ENCODE data around the gene ZNF629. TPM values are rescaled to one million over a fixed set of nuclear protein-coding genes. Genes with fewer than 3 reads are reported as not detected.

The ZNF629 gene
- total and polyA plus RNA-seq, 10 donors: 1.3 to 13.9 (median 10.3) TPM

GRCh38 chr16:30750876-30751465, 36.0 kb downstream of the ZNF629 start:
- Histone ChIP-seq H3K27ac (no peak overlapping the region), H3K4me1 (peaks cover 0 to 31% (median 22%) of the 10 kb centered on the region in 6 donors), H3K27me3 (replicated peaks in 1 of 7) (no peaks in the 10 kb centered on the region), H3K36me3 (peaks cover 0 to 57% (median 46%) of the 10 kb centered on the region in 6 donors), H3K4me3 (no peak overlapping the region), H3K9me3 (no peaks in the 10 kb centered on the region)
- intact Hi-C loops (cut with DNase I; ENCODE audit: low total_unique reads): no loop called here
- DNase-seq: no peak
- 91 to 97% (median 92%) methylated on average over 18 to 20 of the region's 20 CpGs for WGBS, 5 donors
- TF ChIP-seq CTCF (IDR thresholded peaks at IDR 0.05 in 8 of 11, conservative IDR thresholded peaks at IDR 0.05 in 3 of 11): no peak
- TF ChIP-seq POLR2A (IDR thresholded peaks at IDR 0.05): no peak
- TF ChIP-seq POLR2AphosphoS5 (IDR thresholded peaks at IDR 0.05): no peak

DNA sequence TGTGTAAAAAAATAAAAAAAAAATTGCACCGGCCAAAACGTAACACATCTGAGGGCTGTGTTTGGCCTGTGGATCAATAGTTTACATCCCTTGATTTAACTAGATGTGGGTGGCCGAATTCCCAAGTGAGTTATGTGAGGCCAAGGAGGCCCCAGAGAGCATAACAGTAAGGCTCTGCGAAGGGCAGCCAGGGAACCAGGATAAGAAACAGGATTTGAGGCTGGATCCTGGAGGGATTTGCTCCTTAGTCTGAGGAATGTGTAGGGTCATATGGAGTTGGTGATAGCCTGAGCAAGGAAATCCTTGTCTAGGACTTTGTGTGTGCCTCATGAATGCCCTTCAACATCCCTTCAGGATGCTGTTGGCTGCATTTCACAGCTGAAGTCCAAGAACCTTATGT, 36.8 kb downstream of the ZNF629 start:
- TF ChIP-seq POLR2A (IDR thresholded peaks at IDR 0.05) (no peak), CTCF (IDR thresholded peaks at IDR 0.05 in 8 of 11, conservative IDR thresholded peaks at IDR 0.05 in 3 of 11) (no peak), POLR2AphosphoS5 (IDR thresholded peaks at IDR 0.05) (no peak)
- intact Hi-C loops (cut with DNase I; ENCODE audit: low total_unique reads): no loop called here
- peaks cover 0 to 52% (median 41%) of the 10 kb centered on the region in 6 donors for H3K36me3 ChIP-seq
- no peak overlapping the region for H3K4me3 ChIP-seq
- H3K4me1 ChIP-seq: peaks cover 0 to 31% (median 22%) of the 10 kb centered on the region in 6 donors
- H3K27me3 ChIP-seq (replicated peaks in 1 of 7): no peaks in the 10 kb centered on the region
- no peaks in the 10 kb centered on the region for H3K9me3 ChIP-seq
- DNase-seq: no peak
- 87 to 96% (median 94%) methylated on average over 4 of the region's 4 CpGs for WGBS, 5 donors
- H3K27ac ChIP-seq: no peak overlapping the region

GRCh38 chr16:30748634-30749445, 38.2 kb downstream of the ZNF629 start:
- peak overlapping the region; percentile 65 to 94 (median 82) for H3K4me3 ChIP-seq
- peaks cover 0 to 31% (median 22%) of the 10 kb centered on the region in 6 donors for H3K4me1 ChIP-seq
- H3K9me3 ChIP-seq: no peaks in the 10 kb centered on the region
- H3K27me3 ChIP-seq (replicated peaks in 1 of 7): no peaks in the 10 kb centered on the region
- intact Hi-C loops (cut with DNase I; ENCODE audit: low total_unique reads): no loop called here
- 15 to 27% (median 17%) methylated on average over 20 to 36 of the region's 36 CpGs for WGBS, 5 donors
- H3K27ac ChIP-seq: peak overlapping the region; percentile 72 to 91 (median 82)
- peak; percentile 89 for DNase-seq
- H3K36me3 ChIP-seq: peaks cover 0 to 52% (median 35%) of the 10 kb centered on the region in 6 donors
- TF ChIP-seq CTCF (IDR thresholded peaks at IDR 0.05 in 8 of 11, conservative IDR thresholded peaks at IDR 0.05 in 3 of 11): no peak
- no peak for TF ChIP-seq POLR2AphosphoS5 (IDR thresholded peaks at IDR 0.05)
- no peak for TF ChIP-seq POLR2A (IDR thresholded peaks at IDR 0.05)
